HEK293T (cell line): Measurements from ENCODE around the gene ZFP1.
A peak's percentile ranks its signal among the peaks of the same experiment; 100 is the strongest.

ENCODE experiments used
- CTCF ChIA-PET: fragments of 350-600 bp; formaldehyde crosslinking; extraction: SDS; loops from one replicate; lab custom pipeline; 2021; ENCODE audit warnings: antibody characterized with exemption, inconsistent platforms; lab: Yijun Ruan, JAX
- POLR2A ChIA-PET: fragments of 350-600 bp; formaldehyde crosslinking; extraction: SDS; loops from one replicate; lab custom pipeline; 2020; ENCODE audit warnings: antibody characterized with exemption, inconsistent platforms; lab: Yijun Ruan, JAX
- DNase-seq: peaks from one replicate; pipeline ENCODE4 v3.0.0; 2012; ENCODE audit warnings: mixed read lengths; ENCODE audit errors: extremely low spot score
- ARNT ChIP-seq: fragments of 450-650 bp; IDR thresholded peaks from 2 replicates; pipeline ENCODE4 v1.6.1; 2017; ENCODE audit warnings: mild to moderate bottlenecking
- BHLHE40 ChIP-seq: fragments of 450-650 bp; IDR thresholded peaks from 2 replicates; pipeline ENCODE4 v1.6.1; 2016; ENCODE audit warnings: mild to moderate bottlenecking, moderate library complexity, borderline replicate concordance
- CTBP1 ChIP-seq: fragments of 450-650 bp; IDR thresholded peaks from 2 replicates; pipeline ENCODE4 v1.6.1; 2016; ENCODE audit warnings: borderline replicate concordance
- ELF4 ChIP-seq: fragments of 450-650 bp; IDR thresholded peaks from 2 replicates; pipeline ENCODE4 v1.6.1; 2017; ENCODE audit warnings: antibody characterized with exemption
- FOXA1 ChIP-seq: fragments of 450-650 bp; IDR thresholded peaks from 2 replicates; pipeline ENCODE4 v1.6.1; 2016; ENCODE audit warnings: mild to moderate bottlenecking
- FOXK2 ChIP-seq: fragments of 450-650 bp; IDR thresholded peaks from 2 replicates; pipeline ENCODE4 v1.6.1; 2016; ENCODE audit warnings: mild to moderate bottlenecking
- FOXM1 ChIP-seq: fragments of 450-650 bp; IDR thresholded peaks from 2 replicates; pipeline ENCODE4 v1.6.1; 2017; ENCODE audit warnings: mild to moderate bottlenecking, borderline replicate concordance
- HDGF ChIP-seq: fragments of 450-650 bp; IDR thresholded peaks from 2 replicates; pipeline ENCODE4 v1.6.1; 2017; ENCODE audit warnings: antibody characterized with exemption, borderline replicate concordance
- L3MBTL2 ChIP-seq: fragments of 450-650 bp; conservative IDR thresholded peaks from 2 replicates; pipeline ENCODE4 v1.6.1; 2016; ENCODE audit warnings: mild to moderate bottlenecking
- LEF1 ChIP-seq: fragments of 450-650 bp; IDR thresholded peaks from 2 replicates; pipeline ENCODE4 v1.6.1; 2017; ENCODE audit warnings: mild to moderate bottlenecking, borderline replicate concordance
- NFRKB ChIP-seq: fragments of 450-650 bp; IDR thresholded peaks from 2 replicates; pipeline ENCODE4 v1.6.1; 2016; ENCODE audit warnings: mild to moderate bottlenecking, moderate library complexity
- SP1 ChIP-seq: fragments of 450-650 bp; IDR thresholded peaks from 2 replicates; pipeline ENCODE4 v1.6.1; 2017
- SUZ12 ChIP-seq: fragments of 450-650 bp; IDR thresholded peaks from 2 replicates; pipeline ENCODE4 v1.6.1; 2016; ENCODE audit warnings: mild to moderate bottlenecking
- TARDBP ChIP-seq: fragments of 450-650 bp; IDR thresholded peaks from 2 replicates; pipeline ENCODE4 v1.6.1; 2016
- ZNF384 ChIP-seq: fragments of 450-650 bp; IDR thresholded peaks from 2 replicates; pipeline ENCODE4 v1.6.1; 2016
- TF ChIP-seq, protein P1 (sequence below): fragments of 450-650 bp; IDR thresholded peaks from 2 replicates; pipeline ENCODE4 v1.6.1; 2016

The ZFP1 gene

DNA sequence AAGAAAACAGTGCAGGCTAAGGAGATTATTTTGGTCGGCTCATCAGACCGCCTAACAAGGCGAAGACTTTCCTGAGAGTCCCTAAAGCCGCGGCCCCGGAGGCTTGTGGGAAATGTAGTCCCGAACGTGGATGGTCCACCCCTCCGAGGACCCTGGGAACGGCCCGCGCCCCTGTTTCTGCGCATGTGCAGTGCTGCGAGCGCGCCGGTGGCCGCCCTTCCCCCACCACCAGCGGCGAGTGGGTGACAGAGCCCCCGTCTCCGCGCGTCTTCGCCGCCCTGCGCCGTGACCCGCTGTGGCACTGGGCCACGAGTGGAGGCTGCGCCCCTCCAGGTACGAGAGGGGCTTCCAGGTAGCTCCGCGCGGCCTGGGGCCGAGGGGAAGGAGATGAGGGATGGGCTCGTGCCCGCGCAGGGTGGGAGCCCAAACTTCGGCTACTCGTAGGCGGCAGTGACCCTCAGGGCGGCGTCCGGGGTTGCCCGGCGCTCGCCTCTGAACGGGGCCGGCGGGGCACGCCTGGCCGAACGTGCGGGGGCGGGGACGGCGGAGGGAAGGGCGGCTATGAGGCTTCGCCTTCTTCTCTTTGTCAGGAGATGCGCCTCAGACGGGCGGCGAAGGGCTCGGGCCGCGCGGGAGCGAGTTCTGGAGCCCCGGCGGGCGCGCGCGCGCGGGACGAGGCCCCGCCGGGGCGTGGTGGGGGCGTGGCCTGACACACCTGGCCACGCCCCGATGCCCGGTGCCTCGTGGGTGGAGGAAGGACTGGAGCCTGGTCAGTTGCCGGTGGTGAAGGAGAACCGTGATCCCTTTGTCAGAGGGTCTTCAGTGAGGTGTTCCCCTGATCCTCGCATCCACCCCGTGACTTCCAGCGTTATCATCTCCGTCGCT lies at the start of gene ZFP1:
TSS of gene ZFP1 (plus strand) at position 214 of the 885 bp plus-strand sequence. CDS start 4,428 bp downstream, outside the sequence.
- TF ChIP-seq, protein P1, sequence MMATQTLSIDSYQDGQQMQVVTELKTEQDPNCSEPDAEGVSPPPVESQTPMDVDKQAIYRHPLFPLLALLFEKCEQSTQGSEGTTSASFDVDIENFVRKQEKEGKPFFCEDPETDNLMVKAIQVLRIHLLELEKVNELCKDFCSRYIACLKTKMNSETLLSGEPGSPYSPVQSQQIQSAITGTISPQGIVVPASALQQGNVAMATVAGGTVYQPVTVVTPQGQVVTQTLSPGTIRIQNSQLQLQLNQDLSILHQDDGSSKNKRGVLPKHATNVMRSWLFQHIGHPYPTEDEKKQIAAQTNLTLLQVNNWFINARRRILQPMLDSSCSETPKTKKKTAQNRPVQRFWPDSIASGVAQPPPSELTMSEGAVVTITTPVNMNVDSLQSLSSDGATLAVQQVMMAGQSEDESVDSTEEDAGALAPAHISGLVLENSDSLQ, result peak; percentile 26; the same call in 1 of the 2 replicates
- TF ChIP-seq LEF1 (no peak), L3MBTL2 (no peak), SUZ12 (no peak), BHLHE40 (no peak), NFRKB (no peak), ARNT (no peak), ELF4 (no peak; the same call in 1 of the 2 replicates), CTBP1 (peak; percentile 66), ZNF384 (no peak), FOXM1 (peak; percentile 68; the same call in 1 of the 2 replicates), FOXK2 (no peak), TARDBP (no peak), HDGF (0 out of 2 replicates have a peak, but pooled peaks have one; percentile 18), FOXA1 (no peak), SP1 (no peak)
- peak; percentile 95 for DNase-seq
- POLR2A ChIA-PET, result interaction anchor here (1.1 kb wide), 1 partner anchor 163 kb away, joined by 3 read pairs; the partner anchor contains the start of gene WDR59
- CTCF ChIA-PET, result no interaction called here

DNA sequence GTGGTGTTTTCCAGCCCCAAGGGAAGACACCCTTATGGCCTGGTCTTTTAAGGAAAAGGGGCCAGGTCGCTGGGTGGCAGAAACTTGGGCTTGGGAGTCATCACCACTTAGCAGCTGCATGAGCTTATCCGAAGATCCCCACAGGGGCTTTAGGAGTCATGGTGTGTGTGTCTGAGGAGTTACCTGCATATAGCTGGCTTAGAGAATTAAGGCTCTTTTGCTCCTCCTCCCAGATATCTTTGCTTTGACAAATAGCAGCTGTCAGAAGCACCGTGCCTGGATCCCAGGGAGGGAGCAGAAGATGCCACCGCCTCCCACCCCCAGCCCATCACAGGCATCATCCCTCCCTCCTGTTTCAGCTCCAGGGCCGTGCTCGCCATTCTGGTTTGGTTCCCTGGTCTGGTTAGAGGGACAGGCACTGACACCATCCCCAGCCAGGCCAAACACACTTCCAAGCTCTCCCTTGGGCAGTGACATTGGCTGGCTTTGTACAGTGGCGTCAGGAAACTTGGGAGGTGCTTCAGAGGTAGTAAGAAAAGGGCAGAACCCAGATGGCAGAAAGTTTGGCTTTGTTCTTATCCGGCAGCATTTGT lies 49.2 kb upstream of the ZFP1 start:
- no peak for DNase-seq
- TF ChIP-seq L3MBTL2 (no peak), TARDBP (no peak), SUZ12 (no peak), ARNT (no peak), LEF1 (no peak), BHLHE40 (no peak)
- ChIA-PET POLR2A (interaction anchor here (0.6 kb wide), 1 partner anchor 31 kb away, joined by 3 read pairs; no protein-coding TSS in a partner anchor), CTCF (no interaction called here)

DNA sequence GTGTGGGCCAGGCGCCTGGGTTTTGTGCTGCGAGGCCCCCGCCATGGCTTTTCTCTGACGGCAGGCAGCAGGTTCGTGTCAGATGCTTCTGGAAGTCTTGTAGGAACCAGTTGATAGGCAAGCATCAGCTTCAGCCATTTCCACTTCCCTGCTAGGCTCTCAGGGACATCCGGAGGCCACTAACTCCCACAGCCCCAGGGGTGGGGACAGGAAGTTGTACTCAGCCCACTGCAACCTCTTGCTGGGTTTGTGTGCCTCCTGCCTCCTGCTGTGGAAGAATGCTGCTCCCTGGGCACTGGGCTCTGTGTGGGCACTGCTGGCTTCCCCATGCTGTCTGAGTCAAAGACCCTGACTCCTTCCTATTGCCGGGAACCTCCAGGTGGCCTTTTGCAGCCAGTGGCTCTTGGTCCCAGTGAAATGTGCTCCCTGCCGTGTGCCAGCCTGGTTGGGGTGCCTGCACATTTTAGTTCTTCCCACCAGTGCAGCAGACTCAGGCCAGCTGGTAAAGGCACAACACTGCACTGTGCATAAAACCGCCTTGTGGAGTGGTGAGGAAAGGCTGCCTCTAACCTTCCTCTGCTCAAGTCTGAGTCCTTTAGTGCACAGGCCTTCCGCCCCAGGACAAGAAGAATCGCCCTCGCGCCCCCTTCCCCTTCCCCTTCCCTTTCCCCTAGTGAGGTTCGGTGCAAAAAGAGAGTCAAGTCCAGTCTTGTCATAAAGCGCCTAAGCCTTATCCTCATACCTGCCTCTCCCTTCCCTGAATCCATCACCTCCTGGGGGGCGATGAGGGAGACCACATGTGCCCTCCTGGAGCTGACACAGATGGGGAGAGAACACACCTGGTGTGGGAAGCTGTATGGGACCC lies 48.4 kb upstream of the ZFP1 start:
- ChIA-PET POLR2A (interaction anchor here (0.6 kb wide), 1 partner anchor 31 kb away, joined by 3 read pairs; no protein-coding TSS in a partner anchor), CTCF (interaction anchor here (2.0 kb wide), 1 partner anchor 11 kb away, joined by 7 read pairs; no protein-coding TSS in a partner anchor)
- DNase-seq, result no peak
- TF ChIP-seq SUZ12 (no peak), FOXK2 (no peak), HDGF (no peak), FOXM1 (no peak), CTBP1 (no peak), L3MBTL2 (no peak), TARDBP (no peak), ELF4 (no peak), ZNF384 (no peak), ARNT (no peak), LEF1 (no peak), NFRKB (no peak), BHLHE40 (no peak), FOXA1 (no peak), SP1 (no peak)
- TF ChIP-seq, protein P1, result no peak

DNA sequence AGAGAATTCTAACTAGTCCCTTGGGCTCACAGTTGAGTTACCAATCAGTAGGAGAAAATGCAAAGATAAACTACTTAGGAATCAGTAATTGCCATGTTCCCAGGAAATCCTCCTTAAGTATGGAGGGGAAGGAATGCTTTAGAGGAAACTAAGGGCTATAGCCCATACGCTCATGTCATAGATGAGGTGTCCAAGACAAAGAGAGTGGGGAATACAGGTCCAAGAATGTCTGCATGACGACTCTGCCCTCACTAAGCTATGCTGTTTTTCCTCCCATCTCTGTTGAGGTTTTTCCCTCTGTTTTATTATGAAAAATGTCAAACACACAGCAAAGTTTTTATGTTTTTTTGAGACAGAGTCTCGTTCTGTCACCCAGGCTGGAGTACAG lies 47.7 kb upstream of the ZFP1 start:
- ChIA-PET CTCF (interaction anchor here (2.0 kb wide), 1 partner anchor 11 kb away, joined by 7 read pairs; no protein-coding TSS in a partner anchor), POLR2A (no interaction called here)
- no peak for TF ChIP-seq FOXA1
- TF ChIP-seq ARNT, result no peak
- TF ChIP-seq SP1, result no peak
- TF ChIP-seq ZNF384, result no peak
- TF ChIP-seq FOXK2, result no peak
- no peak for TF ChIP-seq NFRKB
- no peak for TF ChIP-seq BHLHE40
- TF ChIP-seq FOXM1, result no peak
- TF ChIP-seq ELF4, result no peak
- TF ChIP-seq HDGF, result no peak
- TF ChIP-seq CTBP1, result no peak
- no peak for TF ChIP-seq TARDBP
- no peak for TF ChIP-seq SUZ12
- no peak for TF ChIP-seq L3MBTL2
- no peak for TF ChIP-seq LEF1
- TF ChIP-seq, protein P1, result no peak
- no peak for DNase-seq
